Liver (tissue), 9 donors: ENCODE data around the gene SSC4D. TPM values are rescaled to one million over a fixed set of nuclear protein-coding genes. Genes with fewer than 3 reads are reported as not detected.

Experiments used
- DNase-seq: peaks from one replicate; pipeline ENCODE4 v3.0.0-alpha.2; 2017; ENCODE audit warnings: low spot score
- H3K27ac ChIP-seq, 2 donors: one replicate each; pipeline ENCODE4 v1.7.0; 2013; ENCODE audit warnings: inconsistent platforms in 2 of 2, low read length in 2 of 2, control low read depth in 1 of 2, low read depth in 1 of 2, mild to moderate bottlenecking in 1 of 2
- H3K27me3 ChIP-seq, 4 donors: one replicate each; pipeline versions ENCODE4 v1.6.1 to v1.7.0; 2013; ENCODE audit warnings: low read length in 3 of 4, inconsistent platforms in 1 of 4, mild to moderate bottlenecking in 1 of 4, moderate library complexity in 1 of 4; ENCODE audit not compliant: control insufficient read depth in 4 of 4, insufficient read depth in 4 of 4
- H3K36me3 ChIP-seq, 4 donors: one replicate each; pipeline versions ENCODE4 v1.6.1 to v1.7.0; 2013; ENCODE audit warnings: low read length in 3 of 4, mild to moderate bottlenecking in 3 of 4, low read depth in 1 of 4, moderate library complexity in 1 of 4; ENCODE audit not compliant: control insufficient read depth in 4 of 4, insufficient read depth in 3 of 4
- H3K4me1 ChIP-seq, 4 donors: one replicate each; pipeline versions ENCODE4 v1.6.1 to v1.7.0; 2013; ENCODE audit warnings: low read length in 3 of 4, mild to moderate bottlenecking in 3 of 4, moderate library complexity in 1 of 4; ENCODE audit not compliant: control insufficient read depth in 4 of 4, insufficient read depth in 4 of 4
- H3K4me3 ChIP-seq, 3 donors: one replicate each; pipeline versions ENCODE4 v1.6.1 to v1.7.0; 2013; ENCODE audit warnings: low read length in 3 of 3, control low read depth in 1 of 3, low read depth in 1 of 3, mild to moderate bottlenecking in 1 of 3
- H3K9ac ChIP-seq, 2 donors: one replicate each; pipeline ENCODE4 v1.7.0; 2013; ENCODE audit warnings: low read length in 2 of 2, mild to moderate bottlenecking in 2 of 2, moderate library complexity in 2 of 2, control low read depth in 1 of 2, low read depth in 1 of 2
- H3K9me3 ChIP-seq, 4 donors: one replicate each; pipeline versions ENCODE4 v1.6.1 to v1.7.0; 2013; ENCODE audit warnings: low read length in 3 of 4; ENCODE audit not compliant: control insufficient read depth in 4 of 4
- EGR1 ChIP-seq, 2 donors: IDR thresholded peaks; 2 replicates each; pipeline ENCODE4 v1.6.1; 2016 to 2018; ENCODE audit warnings: antibody characterized with exemption in 2 of 2, low read depth in 2 of 2
- FOXA1 ChIP-seq: IDR thresholded peaks from 2 replicates; pipeline ENCODE4 v1.6.1; 2016; ENCODE audit warnings: antibody characterized with exemption
- FOXA2 ChIP-seq: IDR thresholded peaks from 2 replicates; pipeline ENCODE4 v1.6.1; 2016; ENCODE audit warnings: antibody characterized with exemption
- GABPA ChIP-seq, 2 donors: IDR thresholded peaks in 1 of 2; conservative IDR thresholded peaks in 1 of 2; 2 replicates each; pipeline ENCODE4 v1.6.1; 2016; ENCODE audit warnings: antibody characterized with exemption in 2 of 2, mild to moderate bottlenecking in 1 of 2, moderate library complexity in 1 of 2
- HNF4A ChIP-seq, 2 donors: conservative IDR thresholded peaks; 2 replicates each; pipeline ENCODE4 v1.6.1; 2016; ENCODE audit warnings: antibody characterized with exemption in 2 of 2, mild to moderate bottlenecking in 2 of 2
- HNF4G ChIP-seq: IDR thresholded peaks from 2 replicates; pipeline ENCODE4 v1.6.1; 2016; ENCODE audit warnings: antibody characterized with exemption
- JUND ChIP-seq, 2 donors: IDR thresholded peaks; 2 replicates each; pipeline ENCODE4 v1.6.1; 2016; ENCODE audit warnings: antibody characterized with exemption in 2 of 2
- NR2F2 ChIP-seq: IDR thresholded peaks from 2 replicates; pipeline ENCODE4 v1.6.1; 2016; ENCODE audit warnings: antibody characterized with exemption
- RAD21 ChIP-seq, 2 donors: IDR thresholded peaks; 2 replicates each; pipeline ENCODE4 v1.6.1; 2016; ENCODE audit warnings: antibody characterized with exemption in 2 of 2, mild to moderate bottlenecking in 2 of 2
- RXRA ChIP-seq, 2 donors: IDR thresholded peaks; 2 replicates each; pipeline ENCODE4 v1.6.1; 2017 to 2018; ENCODE audit warnings: antibody characterized with exemption in 2 of 2, mild to moderate bottlenecking in 1 of 2
- SP1 ChIP-seq: IDR thresholded peaks from 2 replicates; pipeline ENCODE4 v1.6.1; 2018; ENCODE audit warnings: antibody characterized with exemption, mild to moderate bottlenecking
- TAF1 ChIP-seq: conservative IDR thresholded peaks from 2 replicates; pipeline ENCODE4 v1.6.1; 2016; ENCODE audit warnings: antibody characterized with exemption, mild to moderate bottlenecking
- YY1 ChIP-seq: IDR thresholded peaks from 2 replicates; pipeline ENCODE4 v1.6.1; 2016; ENCODE audit warnings: antibody characterized with exemption, mild to moderate bottlenecking
- WGBS: extraction: QIAGEN DNeasy Blood & Tissue Kit; methylation state at CpG from one replicate; pipeline ENCODE4 v1.1.7; 2013; 5-methylcytosine and 5-hydroxymethylcytosine counted together
- polyA plus RNA-seq, 2 donors: library from polyadenylated mRNA; stranded (reverse) in 1 of 2; unstranded in 1 of 2; fragments of 200-250 nt in 1 of 2; fragments of >200 nt in 1 of 2; fragmentation: Nextera tagmentation in 1 of 2; extraction: Ambion mirVana in 1 of 2; gene quantifications; one replicate each; pipeline versions ENCODE4 v1.2.1 to v1.2.3, GENCODE V29; 2013 to 2015
- total RNA-seq, 2 donors: library from RNA; depleted of rRNA; stranded (reverse); fragments of >200 nt; gene quantifications; one replicate each; pipeline ENCODE4 v1.2.3, GENCODE V29; 2014
- TF ChIP-seq, protein P1 (sequence below): IDR thresholded peaks from 2 replicates; pipeline ENCODE4 v1.6.1; 2016; ENCODE audit warnings: antibody characterized with exemption, mild to moderate bottlenecking
- TF ChIP-seq, protein P2 (sequence below): IDR thresholded peaks from 2 replicates; pipeline ENCODE4 v1.6.1; 2016; ENCODE audit warnings: antibody characterized with exemption
- TF ChIP-seq, protein P3 (sequence below): IDR thresholded peaks from 2 replicates; pipeline ENCODE4 v1.6.1; 2016; ENCODE audit warnings: antibody characterized with exemption
- TF ChIP-seq, protein P4 (sequence below): IDR thresholded peaks from 2 replicates; pipeline ENCODE4 v1.6.1; 2016; ENCODE audit warnings: antibody characterized with exemption
- TF ChIP-seq, protein P5 (sequence below): fragments of 150-350 bp; IDR thresholded peaks from 2 replicates; pipeline ENCODE4 v1.5.1; 2017; ENCODE audit warnings: improper control_type of control experiment, low read depth, low read length; ENCODE audit not compliant: missing input control
- donor health status: healthy.
- donor health status: healthy.
- donor health status: healthy.
- donor health status: healthy.
- donor health status: healthy.

Gene SSC4D
- total and polyA plus RNA-seq, 4 donors, result 1.2 to 2.3 (median 1.5) TPM

DNA sequence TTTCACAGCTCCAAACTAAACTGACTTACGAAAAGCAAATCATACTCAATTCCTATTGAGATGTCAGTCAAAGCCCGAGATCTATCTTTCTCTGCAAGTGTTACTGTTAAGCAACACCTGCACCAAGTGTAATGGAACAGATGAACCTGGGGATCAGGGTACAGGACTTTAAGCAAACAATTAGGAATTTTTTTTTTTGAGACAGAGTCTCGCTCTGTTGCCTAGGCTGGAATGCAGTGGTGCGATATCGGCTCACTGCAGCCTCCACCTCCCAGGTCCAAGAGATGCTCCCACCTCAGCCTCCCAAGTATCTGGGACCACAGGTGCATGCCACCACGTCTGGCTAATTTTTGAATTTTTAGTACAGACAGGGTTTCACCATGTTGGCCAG lies 65.6 kb downstream of the SSC4D start:
- 54% methylated on average over 6 of the region's 6 CpGs for WGBS
- Histone ChIP-seq H3K9me3 (no peaks in the 10 kb centered on the region), H3K27ac (peak overlapping the region in 1 of 2 donors; percentile 47), H3K27me3 (no peaks in the 10 kb centered on the region), H3K9ac (no peak overlapping the region), H3K4me3 (no peak overlapping the region), H3K36me3 (peaks cover 4 to 22% (median 11%) of the 10 kb centered on the region in 4 donors), H3K4me1 (peaks cover 7 to 34% (median 20%) of the 10 kb centered on the region in 4 donors)
- TF ChIP-seq RXRA (IDR thresholded peaks at IDR 0.05) (peak; percentile 81 to 83), GABPA (IDR thresholded peaks at IDR 0.05 in 1 of 2, conservative IDR thresholded peaks at IDR 0.05 in 1 of 2) (no peak), HNF4A (conservative IDR thresholded peaks at IDR 0.05) (peak; percentile 98), TAF1 (no peak), SP1 (peak; percentile 78), FOXA2 (peak; percentile 32), EGR1 (IDR thresholded peaks at IDR 0.05; ENCODE audit: low read depth in 2 of 2) (peak in 1 of 2 donors; percentile 35), FOXA1 (no peak), NR2F2 (no peak), RAD21 (IDR thresholded peaks at IDR 0.05) (peak; percentile 13 to 31), HNF4G (peak; percentile 91), JUND (IDR thresholded peaks at IDR 0.05) (peak; percentile 82 to 83), YY1 (peak; percentile 45)
- TF ChIP-seq, protein P1, sequence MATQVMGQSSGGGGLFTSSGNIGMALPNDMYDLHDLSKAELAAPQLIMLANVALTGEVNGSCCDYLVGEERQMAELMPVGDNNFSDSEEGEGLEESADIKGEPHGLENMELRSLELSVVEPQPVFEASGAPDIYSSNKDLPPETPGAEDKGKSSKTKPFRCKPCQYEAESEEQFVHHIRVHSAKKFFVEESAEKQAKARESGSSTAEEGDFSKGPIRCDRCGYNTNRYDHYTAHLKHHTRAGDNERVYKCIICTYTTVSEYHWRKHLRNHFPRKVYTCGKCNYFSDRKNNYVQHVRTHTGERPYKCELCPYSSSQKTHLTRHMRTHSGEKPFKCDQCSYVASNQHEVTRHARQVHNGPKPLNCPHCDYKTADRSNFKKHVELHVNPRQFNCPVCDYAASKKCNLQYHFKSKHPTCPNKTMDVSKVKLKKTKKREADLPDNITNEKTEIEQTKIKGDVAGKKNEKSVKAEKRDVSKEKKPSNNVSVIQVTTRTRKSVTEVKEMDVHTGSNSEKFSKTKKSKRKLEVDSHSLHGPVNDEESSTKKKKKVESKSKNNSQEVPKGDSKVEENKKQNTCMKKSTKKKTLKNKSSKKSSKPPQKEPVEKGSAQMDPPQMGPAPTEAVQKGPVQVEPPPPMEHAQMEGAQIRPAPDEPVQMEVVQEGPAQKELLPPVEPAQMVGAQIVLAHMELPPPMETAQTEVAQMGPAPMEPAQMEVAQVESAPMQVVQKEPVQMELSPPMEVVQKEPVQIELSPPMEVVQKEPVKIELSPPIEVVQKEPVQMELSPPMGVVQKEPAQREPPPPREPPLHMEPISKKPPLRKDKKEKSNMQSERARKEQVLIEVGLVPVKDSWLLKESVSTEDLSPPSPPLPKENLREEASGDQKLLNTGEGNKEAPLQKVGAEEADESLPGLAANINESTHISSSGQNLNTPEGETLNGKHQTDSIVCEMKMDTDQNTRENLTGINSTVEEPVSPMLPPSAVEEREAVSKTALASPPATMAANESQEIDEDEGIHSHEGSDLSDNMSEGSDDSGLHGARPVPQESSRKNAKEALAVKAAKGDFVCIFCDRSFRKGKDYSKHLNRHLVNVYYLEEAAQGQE, result no peak
- TF ChIP-seq, protein P2, sequence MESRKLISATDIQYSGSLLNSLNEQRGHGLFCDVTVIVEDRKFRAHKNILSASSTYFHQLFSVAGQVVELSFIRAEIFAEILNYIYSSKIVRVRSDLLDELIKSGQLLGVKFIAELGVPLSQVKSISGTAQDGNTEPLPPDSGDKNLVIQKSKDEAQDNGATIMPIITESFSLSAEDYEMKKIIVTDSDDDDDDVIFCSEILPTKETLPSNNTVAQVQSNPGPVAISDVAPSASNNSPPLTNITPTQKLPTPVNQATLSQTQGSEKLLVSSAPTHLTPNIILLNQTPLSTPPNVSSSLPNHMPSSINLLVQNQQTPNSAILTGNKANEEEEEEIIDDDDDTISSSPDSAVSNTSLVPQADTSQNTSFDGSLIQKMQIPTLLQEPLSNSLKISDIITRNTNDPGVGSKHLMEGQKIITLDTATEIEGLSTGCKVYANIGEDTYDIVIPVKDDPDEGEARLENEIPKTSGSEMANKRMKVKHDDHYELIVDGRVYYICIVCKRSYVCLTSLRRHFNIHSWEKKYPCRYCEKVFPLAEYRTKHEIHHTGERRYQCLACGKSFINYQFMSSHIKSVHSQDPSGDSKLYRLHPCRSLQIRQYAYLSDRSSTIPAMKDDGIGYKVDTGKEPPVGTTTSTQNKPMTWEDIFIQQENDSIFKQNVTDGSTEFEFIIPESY, result peak; percentile 73
- TF ChIP-seq, protein P3, sequence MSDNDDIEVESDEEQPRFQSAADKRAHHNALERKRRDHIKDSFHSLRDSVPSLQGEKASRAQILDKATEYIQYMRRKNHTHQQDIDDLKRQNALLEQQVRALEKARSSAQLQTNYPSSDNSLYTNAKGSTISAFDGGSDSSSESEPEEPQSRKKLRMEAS, result peak; percentile 50
- TF ChIP-seq, protein P4, sequence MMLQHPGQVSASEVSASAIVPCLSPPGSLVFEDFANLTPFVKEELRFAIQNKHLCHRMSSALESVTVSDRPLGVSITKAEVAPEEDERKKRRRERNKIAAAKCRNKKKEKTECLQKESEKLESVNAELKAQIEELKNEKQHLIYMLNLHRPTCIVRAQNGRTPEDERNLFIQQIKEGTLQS, result peak; percentile 18
- no peak for DNase-seq

DNA sequence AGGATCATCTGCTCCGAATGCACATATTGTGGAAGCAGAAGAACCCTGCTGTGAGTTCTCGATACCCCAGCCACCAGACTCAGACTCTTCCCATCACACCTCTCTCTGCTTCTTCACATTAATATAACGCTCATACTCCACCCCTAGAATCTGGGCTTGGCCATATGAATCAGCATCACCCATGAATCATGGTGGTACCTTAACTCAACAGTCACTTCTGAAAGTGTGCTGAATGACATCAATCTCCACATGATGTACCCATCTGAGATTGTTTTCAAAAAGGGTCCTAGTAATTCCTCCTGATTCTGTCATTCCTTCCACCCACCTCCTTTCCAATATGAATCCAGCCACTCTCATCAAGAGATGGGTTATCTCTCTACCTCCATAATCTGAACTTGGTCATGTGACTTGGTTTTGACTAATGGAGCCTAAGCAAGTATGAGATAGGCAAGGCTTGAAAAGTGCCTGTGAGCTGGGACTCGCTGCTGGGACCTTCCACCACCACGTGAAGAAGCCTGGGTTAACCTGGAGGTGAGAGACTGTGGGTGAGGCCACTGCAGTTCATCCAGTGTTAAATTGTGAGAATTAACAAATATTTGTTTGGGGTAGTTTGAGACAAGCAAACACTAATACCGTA lies 66.1 kb downstream of the SSC4D start:
- DNase-seq, result no peak
- Histone ChIP-seq H3K4me1 (peaks cover 7 to 34% (median 20%) of the 10 kb centered on the region in 4 donors), H3K9me3 (no peaks in the 10 kb centered on the region), H3K9ac (no peak overlapping the region), H3K27ac (no peak overlapping the region), H3K36me3 (peaks cover 4 to 22% (median 11%) of the 10 kb centered on the region in 4 donors), H3K27me3 (no peaks in the 10 kb centered on the region), H3K4me3 (no peak overlapping the region)
- 71% methylated on average over 6 of the region's 6 CpGs for WGBS
- TF ChIP-seq, protein P5, sequence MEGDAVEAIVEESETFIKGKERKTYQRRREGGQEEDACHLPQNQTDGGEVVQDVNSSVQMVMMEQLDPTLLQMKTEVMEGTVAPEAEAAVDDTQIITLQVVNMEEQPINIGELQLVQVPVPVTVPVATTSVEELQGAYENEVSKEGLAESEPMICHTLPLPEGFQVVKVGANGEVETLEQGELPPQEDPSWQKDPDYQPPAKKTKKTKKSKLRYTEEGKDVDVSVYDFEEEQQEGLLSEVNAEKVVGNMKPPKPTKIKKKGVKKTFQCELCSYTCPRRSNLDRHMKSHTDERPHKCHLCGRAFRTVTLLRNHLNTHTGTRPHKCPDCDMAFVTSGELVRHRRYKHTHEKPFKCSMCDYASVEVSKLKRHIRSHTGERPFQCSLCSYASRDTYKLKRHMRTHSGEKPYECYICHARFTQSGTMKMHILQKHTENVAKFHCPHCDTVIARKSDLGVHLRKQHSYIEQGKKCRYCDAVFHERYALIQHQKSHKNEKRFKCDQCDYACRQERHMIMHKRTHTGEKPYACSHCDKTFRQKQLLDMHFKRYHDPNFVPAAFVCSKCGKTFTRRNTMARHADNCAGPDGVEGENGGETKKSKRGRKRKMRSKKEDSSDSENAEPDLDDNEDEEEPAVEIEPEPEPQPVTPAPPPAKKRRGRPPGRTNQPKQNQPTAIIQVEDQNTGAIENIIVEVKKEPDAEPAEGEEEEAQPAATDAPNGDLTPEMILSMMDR, result no peak
- TF ChIP-seq SP1 (no peak), RAD21 (IDR thresholded peaks at IDR 0.05) (no peak), HNF4G (no peak), HNF4A (conservative IDR thresholded peaks at IDR 0.05) (no peak)
- TF ChIP-seq, protein P4, result no peak
